Measurements from ENCODE around the gene AGAP1. TPM values are rescaled to one million over a fixed set of nuclear protein-coding genes. Genes with fewer than 3 reads are reported as not detected.

AGAP1 gene
- total RNA-seq, 1 donor from 2014 or later, result 33.7 TPM

DNA sequence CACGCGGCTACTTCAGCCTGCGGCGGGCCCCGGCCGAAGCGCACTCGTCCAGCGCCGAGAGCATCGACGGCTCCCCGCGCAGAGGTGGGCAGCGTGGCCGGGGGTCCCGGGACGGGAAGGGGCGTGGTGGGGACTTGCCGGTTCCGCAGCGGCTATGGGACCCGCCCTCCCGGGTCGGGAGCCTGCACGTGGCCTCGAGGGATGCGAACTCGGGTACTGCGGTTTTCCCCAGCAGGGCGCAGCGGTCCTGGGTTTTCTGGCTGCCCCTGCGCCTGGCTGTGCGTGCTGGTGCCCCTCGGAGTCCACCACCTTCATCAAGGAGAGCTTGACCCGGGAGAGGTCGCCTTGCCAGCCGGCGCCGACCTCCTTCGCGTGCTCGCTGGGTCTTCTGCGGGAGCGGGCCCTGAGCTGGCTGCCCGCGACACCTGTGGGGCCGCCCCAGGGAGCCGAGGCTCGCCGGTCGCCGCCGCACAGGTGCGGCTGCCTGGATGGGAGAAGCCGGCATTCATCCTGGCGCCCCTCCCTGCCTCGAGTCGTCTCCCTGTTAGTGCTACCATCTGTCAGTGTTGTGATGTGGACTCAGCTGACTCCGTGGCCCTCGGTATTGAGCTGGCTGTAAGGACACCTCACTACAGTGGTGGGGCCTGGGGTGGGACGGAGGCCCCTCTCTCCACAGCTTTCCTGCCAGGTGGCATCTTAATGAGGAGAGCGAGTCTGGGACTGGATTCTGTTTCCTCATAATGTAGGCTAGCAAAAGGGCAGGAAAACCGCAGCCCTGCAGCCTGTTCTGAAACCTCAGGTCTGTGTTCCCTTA, 177.3 kb downstream of the AGAP1 start:
- Histone ChIP-seq H3K4me3 (ENCODE audit: low read depth, low read length) (peak overlapping the region; percentile 30), H3K36me3 (ENCODE audit: control insufficient read depth, insufficient read depth, low read length) (no peaks in the 10 kb centered on the region), H3K27me3 (ENCODE audit: control insufficient read depth, insufficient read depth, low read length) (peaks cover 11% of the 10 kb centered on the region)
- TF ChIP-seq, protein P1, sequence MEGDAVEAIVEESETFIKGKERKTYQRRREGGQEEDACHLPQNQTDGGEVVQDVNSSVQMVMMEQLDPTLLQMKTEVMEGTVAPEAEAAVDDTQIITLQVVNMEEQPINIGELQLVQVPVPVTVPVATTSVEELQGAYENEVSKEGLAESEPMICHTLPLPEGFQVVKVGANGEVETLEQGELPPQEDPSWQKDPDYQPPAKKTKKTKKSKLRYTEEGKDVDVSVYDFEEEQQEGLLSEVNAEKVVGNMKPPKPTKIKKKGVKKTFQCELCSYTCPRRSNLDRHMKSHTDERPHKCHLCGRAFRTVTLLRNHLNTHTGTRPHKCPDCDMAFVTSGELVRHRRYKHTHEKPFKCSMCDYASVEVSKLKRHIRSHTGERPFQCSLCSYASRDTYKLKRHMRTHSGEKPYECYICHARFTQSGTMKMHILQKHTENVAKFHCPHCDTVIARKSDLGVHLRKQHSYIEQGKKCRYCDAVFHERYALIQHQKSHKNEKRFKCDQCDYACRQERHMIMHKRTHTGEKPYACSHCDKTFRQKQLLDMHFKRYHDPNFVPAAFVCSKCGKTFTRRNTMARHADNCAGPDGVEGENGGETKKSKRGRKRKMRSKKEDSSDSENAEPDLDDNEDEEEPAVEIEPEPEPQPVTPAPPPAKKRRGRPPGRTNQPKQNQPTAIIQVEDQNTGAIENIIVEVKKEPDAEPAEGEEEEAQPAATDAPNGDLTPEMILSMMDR (IDR thresholded peaks at IDR 0.05; ENCODE audit: insufficient read depth, low read length, poor library complexity, severe bottlenecking), result no peak
- DNase-seq (ENCODE audit: low read depth), result no peak

DNA sequence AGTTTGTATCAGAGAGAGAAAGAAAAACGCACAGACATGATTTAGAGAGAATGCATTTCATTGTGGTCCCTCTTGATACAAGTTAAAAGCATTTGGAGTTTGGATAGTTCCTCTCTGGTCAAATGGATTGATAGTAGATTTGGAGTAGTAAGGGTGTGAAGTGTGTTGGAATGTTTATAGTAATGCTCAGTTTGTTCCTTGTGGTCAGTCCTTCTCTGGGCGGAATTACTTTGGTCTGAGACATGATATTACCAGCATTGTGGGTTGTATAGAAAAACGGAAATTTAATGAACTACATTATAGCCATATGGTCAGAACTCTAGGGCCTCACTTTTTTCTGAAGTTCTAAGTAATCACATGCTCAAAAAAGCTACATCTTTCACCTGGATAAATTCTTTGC, 178.9 kb downstream of the AGAP1 start:
- H3K36me3 ChIP-seq (ENCODE audit: control insufficient read depth, insufficient read depth, low read length), result no peaks in the 10 kb centered on the region
- H3K27me3 ChIP-seq (ENCODE audit: control insufficient read depth, insufficient read depth, low read length), result peaks cover 11% of the 10 kb centered on the region
- H3K4me3 ChIP-seq (ENCODE audit: low read depth, low read length), result no peak overlapping the region
- DNase-seq (ENCODE audit: low read depth), result no peak
- TF ChIP-seq, protein P1 (IDR thresholded peaks at IDR 0.05; ENCODE audit: insufficient read depth, low read length, poor library complexity, severe bottlenecking), result no peak

DNA sequence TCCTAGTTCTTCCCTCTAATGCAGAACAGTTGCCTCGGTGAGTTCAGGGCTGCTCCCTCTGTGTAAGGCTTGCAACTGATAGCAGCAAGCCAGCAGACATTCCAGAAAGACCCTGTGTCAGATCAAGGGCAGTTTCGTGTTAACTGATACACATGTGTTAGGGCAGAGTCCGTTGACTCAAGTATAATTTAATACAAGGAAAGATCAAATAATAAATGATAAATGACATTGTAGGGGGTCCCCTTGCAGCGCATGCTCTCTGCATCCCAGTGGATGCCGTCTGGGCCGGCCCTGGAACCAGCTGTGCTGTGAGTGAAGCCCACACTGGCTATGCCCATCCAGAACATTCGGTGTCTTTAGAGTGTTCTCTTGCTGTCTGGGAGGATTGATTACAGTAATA, 180.3 kb downstream of the AGAP1 start:
- Histone ChIP-seq H3K27me3 (ENCODE audit: control insufficient read depth, insufficient read depth, low read length) (peaks cover 11% of the 10 kb centered on the region), H3K4me3 (ENCODE audit: low read depth, low read length) (no peak overlapping the region), H3K36me3 (ENCODE audit: control insufficient read depth, insufficient read depth, low read length) (no peaks in the 10 kb centered on the region)
- TF ChIP-seq, protein P1 (IDR thresholded peaks at IDR 0.05; ENCODE audit: insufficient read depth, low read length, poor library complexity, severe bottlenecking), result no peak
- DNase-seq (ENCODE audit: low read depth), result no peak

DNA sequence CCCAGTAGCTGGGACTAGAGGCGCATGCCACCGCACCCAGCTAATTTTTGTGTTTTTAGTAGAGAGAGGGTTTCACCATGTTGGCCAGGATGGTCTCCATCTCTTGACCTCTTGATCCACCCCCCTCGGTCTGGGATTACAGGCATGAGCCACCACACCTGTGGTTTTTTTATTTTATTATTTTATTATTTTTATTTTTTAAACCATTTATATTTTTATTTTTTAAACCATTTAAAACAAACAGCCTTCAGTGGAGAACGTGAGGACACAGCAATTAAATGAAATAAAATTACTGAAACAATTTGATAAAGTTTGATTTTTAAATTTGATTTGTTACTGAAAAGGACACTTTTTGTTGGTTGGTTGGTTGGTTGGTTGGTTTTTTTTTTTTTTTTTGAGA, 181.0 kb downstream of the AGAP1 start:
- TF ChIP-seq, protein P1 (IDR thresholded peaks at IDR 0.05; ENCODE audit: insufficient read depth, low read length, poor library complexity, severe bottlenecking), result no peak
- Histone ChIP-seq H3K36me3 (ENCODE audit: control insufficient read depth, insufficient read depth, low read length) (no peaks in the 10 kb centered on the region), H3K4me3 (ENCODE audit: low read depth, low read length) (no peak overlapping the region), H3K27me3 (ENCODE audit: control insufficient read depth, insufficient read depth, low read length) (peaks cover 11% of the 10 kb centered on the region)
- DNase-seq (ENCODE audit: low read depth), result no peak

GRCh38 chr2:235675678-235676535, 182.1 kb downstream of the AGAP1 start:
- no peak for DNase-seq (ENCODE audit: low read depth)
- Histone ChIP-seq H3K27me3 (ENCODE audit: control insufficient read depth, insufficient read depth, low read length) (peaks cover 10% of the 10 kb centered on the region), H3K4me3 (ENCODE audit: low read depth, low read length) (no peak overlapping the region), H3K36me3 (ENCODE audit: control insufficient read depth, insufficient read depth, low read length) (no peaks in the 10 kb centered on the region)
- TF ChIP-seq, protein P1 (IDR thresholded peaks at IDR 0.05; ENCODE audit: insufficient read depth, low read length, poor library complexity, severe bottlenecking), result no peak
